ENCODE measurements around the gene CPXM1.
A peak's percentile ranks its signal among the peaks of the same experiment; 100 is the strongest.
"Not testable (repeated sequence)": the region's sequence is repeated elsewhere in the genome, so short reads cannot be mapped to it uniquely, and the experiment has no call there.

The CPXM1 gene

GRCh38 chr20:2800521-2801285 lies at the start of gene CPXM1:
TSS of gene CPXM1 (minus strand) at chr20:2800627. CDS start at chr20:2800572, 55 bp downstream.
- no peak for DNase-seq

- DNase-seq: no peak
These were observed 49.1 kb upstream of the CPXM1 start for GRCh38 chr20:2849529-2849928.

- DNase-seq: no peak
These were observed 47.4 kb upstream of the CPXM1 start for GRCh38 chr20:2847802-2848201.

- no peak for DNase-seq
These were observed 46.3 kb upstream of the CPXM1 start for GRCh38 chr20:2846698-2847097.

- no peak for DNase-seq
These were observed 45.2 kb upstream of the CPXM1 start for GRCh38 chr20:2845607-2846006.

- DNase-seq: peak in 27 of 51 donors; percentile 19 to 72 (median 48)
These were observed 40.6 kb upstream of the CPXM1 start for GRCh38 chr20:2840967-2841531.

GRCh38 chr20:2840138-2840966 lies 39.9 kb upstream of the CPXM1 start, which contains the start of the genes PCED1A and VPS16:
TSS of gene PCED1A (minus strand) at chr20:2840655. CDS start at chr20:2839912, 743 bp downstream.
TSS of gene VPS16 (plus strand) at chr20:2840745. CDS start at chr20:2840775, 30 bp downstream.
- DNase-seq: peak; percentile 32 to 94 (median 83)

- DNase-seq: peak in 3 of 51 donors; percentile 7 to 44 (median 42)
These were observed 39.3 kb upstream of the CPXM1 start for GRCh38 chr20:2839732-2840137.

- DNase-seq: no peak
These were observed 38.6 kb upstream of the CPXM1 start for GRCh38 chr20:2838847-2839671.

GRCh38 chr20:2838170-2838797 lies 37.9 kb upstream of the CPXM1 start:
- no peak for DNase-seq

- no peak for DNase-seq
These were observed 37.0 kb upstream of the CPXM1 start for GRCh38 chr20:2837221-2837960.

- no peak for DNase-seq
These were observed 35.6 kb upstream of the CPXM1 start for GRCh38 chr20:2836035-2836434.

GRCh38 chr20:2835331-2835796 lies 34.9 kb upstream of the CPXM1 start:
- no peak for DNase-seq

- DNase-seq: no peak
These were observed 34.1 kb upstream of the CPXM1 start for GRCh38 chr20:2834401-2835110.

GRCh38 chr20:2833761-2834160 lies 33.3 kb upstream of the CPXM1 start:
- no peak for DNase-seq

- not testable (repeated sequence) for DNase-seq
These were observed 30.8 kb upstream of the CPXM1 start for GRCh38 chr20:2831206-2831605.

- DNase-seq: no peak
These were observed 28.9 kb upstream of the CPXM1 start for GRCh38 chr20:2829376-2829775.

GRCh38 chr20:2826655-2827054 lies 26.2 kb upstream of the CPXM1 start:
- no peak for DNase-seq

GRCh38 chr20:2825761-2826160 lies 25.3 kb upstream of the CPXM1 start:
- DNase-seq: no peak

Data from hypothalamus (tissue), 51 donors.